Gastroesophageal sphincter (tissue), 4 donors: ENCODE data around the gene CCDC88C. TPM values are rescaled to one million over a fixed set of nuclear protein-coding genes. Genes with fewer than 3 reads are reported as not detected.

Experiments used
- ATAC-seq: fragments of 150-250 bp; one replicate; pipeline ENCODE4 v1.9.1; 2016; ENCODE audit warnings: mild to moderate bottlenecking, moderate library complexity
- H3K27ac ChIP-seq, 4 donors: fragments of 200-600 bp; sonication (generic) in 3 of 4; 1 replicate in 3 of 4; 2 replicates in 1 of 4; pipeline ENCODE4 v1.5.1; 2016 to 2019
- H3K27me3 ChIP-seq: fragments of 200-600 bp; sonication (generic); one replicate; pipeline ENCODE4 v1.5.1; 2019
- H3K36me3 ChIP-seq, 2 donors: fragments of 200-600 bp; sonication (generic); one replicate each; pipeline ENCODE4 v1.5.1; 2019; ENCODE audit warnings: control low read depth in 1 of 2
- H3K4me1 ChIP-seq, 3 donors: fragments of 200-600 bp; sonication (generic); 1 replicate in 2 of 3; 2 replicates in 1 of 3; pipeline ENCODE4 v1.5.1; 2016 to 2019; ENCODE audit warnings: control low read depth in 2 of 3
- H3K4me3 ChIP-seq, 2 donors: fragments of 200-600 bp; sonication (generic); one replicate each; pipeline ENCODE4 v1.5.1; 2019; ENCODE audit warnings: mild to moderate bottlenecking in 1 of 2, moderate library complexity in 1 of 2
- H3K9me3 ChIP-seq, 3 donors: fragments of 200-600 bp; sonication (generic); one replicate each; pipeline ENCODE4 v1.5.1; 2017 to 2019; ENCODE audit warnings: control low read depth in 2 of 3
- CTCF ChIP-seq, 4 experiments: fragments of 200-600 bp in 2 of 4; fragments of 450-650 bp in 2 of 4; sonication (generic) in 1 of 4; IDR thresholded peaks; one replicate each; pipeline ENCODE4 v1.5.1; 2017 to 2019; ENCODE audit warnings: antibody characterized with exemption in 4 of 4, mild to moderate bottlenecking in 2 of 4, moderate library complexity in 2 of 4
- EP300 ChIP-seq: sonication (generic); formaldehyde crosslinking; IDR thresholded peaks from one replicate; pipeline ENCODE4 v1.6.1; 2017; ENCODE audit warnings: antibody characterized with exemption, mild to moderate bottlenecking
- POLR2A ChIP-seq, 2 donors: fragments of 450-650 bp; IDR thresholded peaks; one replicate each; pipeline ENCODE4 v1.6.1; 2017; ENCODE audit warnings: antibody characterized with exemption in 2 of 2, mild to moderate bottlenecking in 2 of 2, moderate library complexity in 1 of 2
- POLR2AphosphoS5 ChIP-seq: sonication (generic); formaldehyde crosslinking; IDR thresholded peaks from one replicate; pipeline ENCODE4 v1.6.1; 2017; ENCODE audit warnings: antibody characterized with exemption
- WGBS, 2 donors: methylation state at CpG; one replicate each; pipeline ENCODE4 v1.1.5; 2018; ENCODE audit warnings: low coverage in 1 of 2; 5-methylcytosine and 5-hydroxymethylcytosine counted together
- total RNA-seq, 4 donors: library from RNA; depleted of rRNA; stranded (reverse); fragments of >200 nt; gene quantifications; one replicate each; pipeline ENCODE4 v1.1.0, GENCODE V29; 2016

Gene CCDC88C
- total RNA-seq, 4 donors from 2014 or later = 2.0 to 10.1 (median 4.9) TPM

GRCh38 chr14:91339671-91340369 lies 77.8 kb downstream of the CCDC88C start:
- Histone ChIP-seq H3K4me3 (no peak overlapping the region), H3K4me1 (no peaks in the 10 kb centered on the region), H3K36me3 (peaks cover 0 to 20% of the 10 kb centered on the region in 2 donors), H3K27ac (no peak overlapping the region), H3K9me3 (no peaks in the 10 kb centered on the region), H3K27me3 (no peaks in the 10 kb centered on the region)
- no peak for TF ChIP-seq EP300
- no peak for TF ChIP-seq POLR2AphosphoS5
- TF ChIP-seq CTCF (IDR thresholded peaks at IDR 0.05) = no peak
- no peak for ATAC-seq
- WGBS, 2 donors = 87 to 93% methylated on average over 3 to 9 of the region's 30 CpGs

- Histone ChIP-seq H3K36me3 (peaks cover 0 to 20% of the 10 kb centered on the region in 2 donors), H3K27me3 (no peaks in the 10 kb centered on the region), H3K27ac (no peak overlapping the region), H3K4me3 (no peak overlapping the region), H3K9me3 (no peaks in the 10 kb centered on the region), H3K4me1 (no peaks in the 10 kb centered on the region)
- 100% methylated on average over 1 of the region's 17 CpGs; no CpG with 5 or more reads in 1 of the 2 donors for WGBS, 2 donors
- no peak for ATAC-seq
- TF ChIP-seq POLR2A (IDR thresholded peaks at IDR 0.05) = no peak
- no peak for TF ChIP-seq EP300
- no peak for TF ChIP-seq POLR2AphosphoS5
- TF ChIP-seq CTCF (IDR thresholded peaks at IDR 0.05) = no peak
Measured at GRCh38 chr14:91339076-91339475, 78.5 kb downstream of the CCDC88C start.

- H3K36me3 ChIP-seq = peaks cover 0 to 20% of the 10 kb centered on the region in 2 donors
- 91 to 100% methylated on average over 1 to 5 of the region's 7 CpGs for WGBS, 2 donors
- no peak overlapping the region for H3K4me3 ChIP-seq
- no peak overlapping the region for H3K27ac ChIP-seq
- no peaks in the 10 kb centered on the region for H3K4me1 ChIP-seq
- H3K27me3 ChIP-seq = no peaks in the 10 kb centered on the region
- no peaks in the 10 kb centered on the region for H3K9me3 ChIP-seq
- TF ChIP-seq POLR2A (IDR thresholded peaks at IDR 0.05) = no peak
- no peak for TF ChIP-seq POLR2AphosphoS5
- TF ChIP-seq CTCF (IDR thresholded peaks at IDR 0.05) = no peak
- no peak for TF ChIP-seq EP300
- ATAC-seq = no peak
Measured at GRCh38 chr14:91338379-91338778, 79.2 kb downstream of the CCDC88C start.

GRCh38 chr14:91337699-91338335 lies 79.8 kb downstream of the CCDC88C start:
- H3K4me1 ChIP-seq = peaks cover 0 to under 1% (median 0%) of the 10 kb centered on the region in 3 donors
- TF ChIP-seq EP300 (no peak), POLR2AphosphoS5 (no peak), CTCF (IDR thresholded peaks at IDR 0.05) (no peak), POLR2A (IDR thresholded peaks at IDR 0.05) (no peak)
- no peak for ATAC-seq
- no peaks in the 10 kb centered on the region for H3K9me3 ChIP-seq
- no peak overlapping the region for H3K4me3 ChIP-seq
- 92 to 100% methylated on average over 1 to 3 of the region's 23 CpGs for WGBS, 2 donors
- H3K27me3 ChIP-seq = no peaks in the 10 kb centered on the region
- H3K36me3 ChIP-seq = peaks cover 0 to 20% of the 10 kb centered on the region in 2 donors
- H3K27ac ChIP-seq = no peak overlapping the region

- peaks cover 0 to 20% of the 10 kb centered on the region in 2 donors for H3K36me3 ChIP-seq
- H3K9me3 ChIP-seq = no peaks in the 10 kb centered on the region
- 86 to 90% methylated on average over 2 to 6 of the region's 9 CpGs for WGBS, 2 donors
- H3K4me3 ChIP-seq = no peak overlapping the region
- peaks cover 0 to 18% (median 0%) of the 10 kb centered on the region in 3 donors for H3K4me1 ChIP-seq
- H3K27me3 ChIP-seq = no peaks in the 10 kb centered on the region
- TF ChIP-seq EP300 (no peak), POLR2A (IDR thresholded peaks at IDR 0.05) (no peak), CTCF (IDR thresholded peaks at IDR 0.05) (no peak), POLR2AphosphoS5 (no peak)
- ATAC-seq = no peak
- H3K27ac ChIP-seq = no peak overlapping the region
Measured at GRCh38 chr14:91336093-91336450, 81.5 kb downstream of the CCDC88C start.
